Endometrial microvascular endothelial cells (primary cell): Measurements from ENCODE around the gene GNB1L. TPM values are rescaled to one million over a fixed set of nuclear protein-coding genes. Genes with fewer than 3 reads are reported as not detected.

Experiments
- in situ Hi-C: cut with HindIII; loops from 2 replicates; pipeline ENCODE4 v1.10.0; 2017; ENCODE audit warnings: low sequenced_read_pairs, low pct_unique_long_range_greater_than_20kb; ENCODE audit errors: inconsistent ontology term
- total RNA-seq: library from RNA; depleted of rRNA; stranded (reverse); fragments of >200 nt; gene quantifications from one replicate; pipeline ENCODE4 v1.2.3, GENCODE V29; 2015; ENCODE audit errors: inconsistent ontology term

GNB1L gene
- total RNA-seq, 1 donor from 2014 or later: 19.7 TPM

GRCh38 chr22:19774628-19775027 lies 80.0 kb downstream of the GNB1L start:
- in situ Hi-C loops: loop anchor here (25.0 kb wide), 1 partner anchor 338 kb away; the partner anchor contains the start of genes RANBP1 and TRMT2A

- in situ Hi-C loops: loop anchor here (25.0 kb wide), 1 partner anchor 339 kb away; the partner anchor contains the start of genes RANBP1 and TRMT2A
These were observed 81.1 kb downstream of the GNB1L start for GRCh38 chr22:19773470-19774040.

GRCh38 chr22:19772673-19773469 lies 81.8 kb downstream of the GNB1L start:
- in situ Hi-C loops: loop anchor here (25.0 kb wide), 1 partner anchor 339 kb away; the partner anchor contains the start of genes RANBP1 and TRMT2A

- in situ Hi-C loops: loop anchor here (25.0 kb wide), 1 partner anchor 340 kb away; the partner anchor contains the start of genes RANBP1 and TRMT2A
These were observed 82.3 kb downstream of the GNB1L start for GRCh38 chr22:19772422-19772672.

- in situ Hi-C loops: loop anchor here (25.0 kb wide), 1 partner anchor 342 kb away; the partner anchor contains the start of genes RANBP1 and TRMT2A
These were observed 84.1 kb downstream of the GNB1L start for GRCh38 chr22:19770349-19771220.

GRCh38 chr22:19769393-19769715 lies 85.3 kb downstream of the GNB1L start:
- in situ Hi-C loops: loop anchor here (25.0 kb wide), 1 partner anchor 343 kb away; the partner anchor contains the start of genes RANBP1 and TRMT2A

GRCh38 chr22:19767427-19768341 lies 87.0 kb downstream of the GNB1L start:
- in situ Hi-C loops: loop anchor here (25.0 kb wide), 1 partner anchor 345 kb away; the partner anchor contains the start of genes RANBP1 and TRMT2A

- in situ Hi-C loops: loop anchor here (25.0 kb wide), 1 partner anchor 346 kb away; the partner anchor contains the start of genes RANBP1 and TRMT2A
These were observed 87.9 kb downstream of the GNB1L start for GRCh38 chr22:19766511-19767426.

- in situ Hi-C loops: loop anchor here (25.0 kb wide), 1 partner anchor 346 kb away; the partner anchor contains the start of genes RANBP1 and TRMT2A
These were observed 88.5 kb downstream of the GNB1L start for GRCh38 chr22:19766240-19766510.

GRCh38 chr22:19765477-19766239 lies 89.0 kb downstream of the GNB1L start:
- in situ Hi-C loops: loop anchor here (25.0 kb wide), 1 partner anchor 347 kb away; the partner anchor contains the start of genes RANBP1 and TRMT2A

- in situ Hi-C loops: loop anchor here (25.0 kb wide), 1 partner anchor 347 kb away; the partner anchor contains the start of genes RANBP1 and TRMT2A
These were observed 89.8 kb downstream of the GNB1L start for GRCh38 chr22:19764636-19765476.

- in situ Hi-C loops: loop anchor here (25.0 kb wide), 1 partner anchor 348 kb away; the partner anchor contains the start of genes RANBP1 and TRMT2A
These were observed 90.4 kb downstream of the GNB1L start for GRCh38 chr22:19764299-19764593.

GRCh38 chr22:19763458-19764298 lies 91.0 kb downstream of the GNB1L start:
- in situ Hi-C loops: loop anchor here (25.0 kb wide), 1 partner anchor 349 kb away; the partner anchor contains the start of genes RANBP1 and TRMT2A

GRCh38 chr22:19762568-19763457 lies 91.9 kb downstream of the GNB1L start:
- in situ Hi-C loops: loop anchor here (25.0 kb wide), 1 partner anchor 349 kb away; the partner anchor contains the start of genes RANBP1 and TRMT2A
